ENCODE results near the gene TMTC2. TPM values are rescaled to one million over a fixed set of nuclear protein-coding genes. Genes with fewer than 3 reads are reported as not detected.

Gene TMTC2
- polyA plus RNA-seq, 1 donor = 12.1 TPM

GRCh38 chr12:83036847-83037246 lies 350.1 kb downstream of the TMTC2 start:
- no peaks in the 10 kb centered on the region for H3K4me1 ChIP-seq (ENCODE audit: control insufficient read depth, insufficient read depth, low read length)
- H3K36me3 ChIP-seq (ENCODE audit: control insufficient read depth, insufficient read depth, low read length) = no peaks in the 10 kb centered on the region
- no CpG with 5 or more reads among the region's 1 CpG for WGBS (ENCODE audit: insufficient coverage, low lambda C conversion rate)
- no peaks in the 10 kb centered on the region for H3K27me3 ChIP-seq (ENCODE audit: control insufficient read depth, insufficient read depth, low read length)
- DNase-seq = no peak
- H3K9me3 ChIP-seq (ENCODE audit: control insufficient read depth, low read depth, low read length) = no peaks in the 10 kb centered on the region
- H3K4me3 ChIP-seq (ENCODE audit: low read length) = no peak overlapping the region
- no peak overlapping the region for H3K27ac ChIP-seq (ENCODE audit: low read length)

- no peak for DNase-seq
- no peaks in the 10 kb centered on the region for H3K36me3 ChIP-seq (ENCODE audit: control insufficient read depth, insufficient read depth, low read length)
Observed at GRCh38 chr12:83039413-83039812, 352.7 kb downstream of the TMTC2 start.

GRCh38 chr12:83040339-83040738 lies 353.6 kb downstream of the TMTC2 start:
- DNase-seq = no peak
- Histone ChIP-seq H3K9me3 (ENCODE audit: control insufficient read depth, low read depth, low read length) (no peaks in the 10 kb centered on the region), H3K36me3 (ENCODE audit: control insufficient read depth, insufficient read depth, low read length) (no peaks in the 10 kb centered on the region), H3K4me3 (ENCODE audit: low read length) (no peak overlapping the region), H3K27me3 (ENCODE audit: control insufficient read depth, insufficient read depth, low read length) (no peaks in the 10 kb centered on the region), H3K27ac (ENCODE audit: low read length) (no peak overlapping the region), H3K4me1 (ENCODE audit: control insufficient read depth, insufficient read depth, low read length) (no peaks in the 10 kb centered on the region)
- 80% methylated on average over 1 of the region's 4 CpGs for WGBS (ENCODE audit: insufficient coverage, low lambda C conversion rate)

More at GRCh38 chr12:83039413-83039812, 352.7 kb downstream of the TMTC2 start:
- Histone ChIP-seq H3K4me1 (ENCODE audit: control insufficient read depth, insufficient read depth, low read length) (no peaks in the 10 kb centered on the region), H3K9me3 (ENCODE audit: control insufficient read depth, low read depth, low read length) (no peaks in the 10 kb centered on the region), H3K27me3 (ENCODE audit: control insufficient read depth, insufficient read depth, low read length) (no peaks in the 10 kb centered on the region), H3K4me3 (ENCODE audit: low read length) (no peak overlapping the region), H3K27ac (ENCODE audit: low read length) (no peak overlapping the region)
- no CpG with 5 or more reads among the region's 2 CpGs for WGBS (ENCODE audit: insufficient coverage, low lambda C conversion rate)

GRCh38 chr12:83040991-83041390 lies 354.3 kb downstream of the TMTC2 start:
- H3K27ac ChIP-seq (ENCODE audit: low read length) = no peak overlapping the region
- H3K4me1 ChIP-seq (ENCODE audit: control insufficient read depth, insufficient read depth, low read length) = no peaks in the 10 kb centered on the region
- no peak for DNase-seq
- H3K36me3 ChIP-seq (ENCODE audit: control insufficient read depth, insufficient read depth, low read length) = no peaks in the 10 kb centered on the region
- H3K4me3 ChIP-seq (ENCODE audit: low read length) = no peak overlapping the region
- no peaks in the 10 kb centered on the region for H3K27me3 ChIP-seq (ENCODE audit: control insufficient read depth, insufficient read depth, low read length)
- no CpG with 5 or more reads among the region's 2 CpGs for WGBS (ENCODE audit: insufficient coverage, low lambda C conversion rate)
- no peaks in the 10 kb centered on the region for H3K9me3 ChIP-seq (ENCODE audit: control insufficient read depth, low read depth, low read length)

- DNase-seq = no peak
- H3K36me3 ChIP-seq (ENCODE audit: control insufficient read depth, insufficient read depth, low read length) = no peaks in the 10 kb centered on the region
- H3K27me3 ChIP-seq (ENCODE audit: control insufficient read depth, insufficient read depth, low read length) = no peaks in the 10 kb centered on the region
- WGBS (ENCODE audit: insufficient coverage, low lambda C conversion rate) = 83% methylated on average over 2 of the region's 9 CpGs
- no peak overlapping the region for H3K27ac ChIP-seq (ENCODE audit: low read length)
- H3K4me3 ChIP-seq (ENCODE audit: low read length) = no peak overlapping the region
- no peaks in the 10 kb centered on the region for H3K4me1 ChIP-seq (ENCODE audit: control insufficient read depth, insufficient read depth, low read length)
- no peaks in the 10 kb centered on the region for H3K9me3 ChIP-seq (ENCODE audit: control insufficient read depth, low read depth, low read length)
Observed at GRCh38 chr12:83042441-83043200, 355.9 kb downstream of the TMTC2 start.

GRCh38 chr12:83044736-83045135 lies 358.0 kb downstream of the TMTC2 start:
- Histone ChIP-seq H3K36me3 (ENCODE audit: control insufficient read depth, insufficient read depth, low read length) (no peaks in the 10 kb centered on the region), H3K9me3 (ENCODE audit: control insufficient read depth, low read depth, low read length) (no peaks in the 10 kb centered on the region), H3K27me3 (ENCODE audit: control insufficient read depth, insufficient read depth, low read length) (no peaks in the 10 kb centered on the region), H3K4me1 (ENCODE audit: control insufficient read depth, insufficient read depth, low read length) (no peaks in the 10 kb centered on the region), H3K4me3 (ENCODE audit: low read length) (no peak overlapping the region), H3K27ac (ENCODE audit: low read length) (no peak overlapping the region)
- DNase-seq = no peak
- 100% methylated on average over 1 of the region's 1 CpG for WGBS (ENCODE audit: insufficient coverage, low lambda C conversion rate)

- Histone ChIP-seq H3K27ac (ENCODE audit: low read length) (no peak overlapping the region), H3K9me3 (ENCODE audit: control insufficient read depth, low read depth, low read length) (no peaks in the 10 kb centered on the region), H3K27me3 (ENCODE audit: control insufficient read depth, insufficient read depth, low read length) (no peaks in the 10 kb centered on the region), H3K4me1 (ENCODE audit: control insufficient read depth, insufficient read depth, low read length) (no peaks in the 10 kb centered on the region), H3K4me3 (ENCODE audit: low read length) (no peak overlapping the region), H3K36me3 (ENCODE audit: control insufficient read depth, insufficient read depth, low read length) (no peaks in the 10 kb centered on the region)
- DNase-seq = no peak
- 80% methylated on average over 1 of the region's 5 CpGs for WGBS (ENCODE audit: insufficient coverage, low lambda C conversion rate)
Observed at GRCh38 chr12:83046019-83046418, 359.3 kb downstream of the TMTC2 start.

DNA sequence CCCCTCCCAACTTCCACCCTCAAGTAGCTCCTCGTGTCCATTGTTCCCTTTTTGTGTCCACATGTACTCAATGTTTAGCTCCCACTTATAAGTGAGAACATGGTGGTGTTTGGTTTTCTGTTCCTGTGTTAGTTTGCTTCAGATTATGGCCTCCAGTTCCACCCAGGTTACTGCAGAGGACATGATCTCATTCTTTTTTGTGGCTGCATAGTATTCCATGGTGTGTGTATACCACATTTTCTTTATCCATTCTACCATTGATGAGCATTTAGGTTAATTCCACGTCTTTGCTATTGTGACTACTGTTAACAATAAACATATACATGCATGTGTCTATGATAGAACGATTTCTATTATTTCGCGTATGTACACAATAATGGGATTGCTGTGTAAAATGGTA lies 362.6 kb downstream of the TMTC2 start:
- Histone ChIP-seq H3K27me3 (ENCODE audit: control insufficient read depth, insufficient read depth, low read length) (no peaks in the 10 kb centered on the region), H3K9me3 (ENCODE audit: control insufficient read depth, low read depth, low read length) (no peaks in the 10 kb centered on the region), H3K27ac (ENCODE audit: low read length) (no peak overlapping the region), H3K36me3 (ENCODE audit: control insufficient read depth, insufficient read depth, low read length) (no peaks in the 10 kb centered on the region), H3K4me1 (ENCODE audit: control insufficient read depth, insufficient read depth, low read length) (no peaks in the 10 kb centered on the region), H3K4me3 (ENCODE audit: low read length) (no peak overlapping the region)
- 96% methylated on average over 5 of the region's 5 CpGs for WGBS (ENCODE audit: insufficient coverage, low lambda C conversion rate)
- no peak for DNase-seq

DNA sequence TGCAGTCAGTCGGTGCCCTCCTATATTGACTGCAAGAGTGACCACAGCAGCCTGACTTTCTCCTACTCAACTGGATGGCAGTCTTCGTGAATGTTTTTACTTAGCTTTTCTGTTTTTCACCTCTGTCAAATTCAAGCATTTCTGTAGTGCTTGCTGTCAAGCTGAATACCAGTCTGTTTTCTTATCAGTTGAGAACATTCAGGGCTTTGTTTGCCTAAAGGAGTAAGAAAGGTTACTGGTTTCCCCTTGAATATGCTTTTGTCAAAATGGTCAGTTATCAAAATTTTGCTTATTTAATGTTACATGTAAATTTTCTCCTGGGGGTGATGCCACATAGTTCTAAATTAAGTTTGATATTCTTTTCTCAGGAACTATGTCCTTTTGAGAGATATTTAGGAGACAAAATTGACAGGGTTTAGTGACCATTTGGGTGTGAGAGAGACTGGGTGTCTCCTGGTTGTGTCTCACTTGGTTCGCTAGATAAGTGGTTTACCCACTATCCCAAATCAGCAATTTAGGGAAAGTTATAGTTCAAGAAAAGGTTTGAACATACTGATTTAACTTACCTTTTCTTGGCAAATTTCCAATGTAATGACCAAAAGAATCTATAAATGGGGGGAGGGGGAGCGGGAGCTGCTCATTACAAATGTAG lies 366.3 kb downstream of the TMTC2 start:
- H3K4me3 ChIP-seq (ENCODE audit: low read length) = no peak overlapping the region
- no peaks in the 10 kb centered on the region for H3K4me1 ChIP-seq (ENCODE audit: control insufficient read depth, insufficient read depth, low read length)
- H3K36me3 ChIP-seq (ENCODE audit: control insufficient read depth, insufficient read depth, low read length) = no peaks in the 10 kb centered on the region
- H3K27ac ChIP-seq (ENCODE audit: low read length) = no peak overlapping the region
- no peak for DNase-seq
- H3K27me3 ChIP-seq (ENCODE audit: control insufficient read depth, insufficient read depth, low read length) = no peaks in the 10 kb centered on the region
- 100% methylated on average over 1 of the region's 4 CpGs for WGBS (ENCODE audit: insufficient coverage, low lambda C conversion rate)
- H3K9me3 ChIP-seq (ENCODE audit: control insufficient read depth, low read depth, low read length) = no peaks in the 10 kb centered on the region

- no peak for DNase-seq
- WGBS (ENCODE audit: insufficient coverage, low lambda C conversion rate) = 100% methylated on average over 1 of the region's 1 CpG
- Histone ChIP-seq H3K27me3 (ENCODE audit: control insufficient read depth, insufficient read depth, low read length) (no peaks in the 10 kb centered on the region), H3K4me3 (ENCODE audit: low read length) (no peak overlapping the region), H3K9me3 (ENCODE audit: control insufficient read depth, low read depth, low read length) (no peaks in the 10 kb centered on the region), H3K4me1 (ENCODE audit: control insufficient read depth, insufficient read depth, low read length) (no peaks in the 10 kb centered on the region), H3K36me3 (ENCODE audit: control insufficient read depth, insufficient read depth, low read length) (no peaks in the 10 kb centered on the region), H3K27ac (ENCODE audit: low read length) (no peak overlapping the region)
Observed at GRCh38 chr12:83057436-83057835, 370.7 kb downstream of the TMTC2 start.

- Histone ChIP-seq H3K36me3 (ENCODE audit: control insufficient read depth, insufficient read depth, low read length) (no peaks in the 10 kb centered on the region), H3K27me3 (ENCODE audit: control insufficient read depth, insufficient read depth, low read length) (no peaks in the 10 kb centered on the region), H3K27ac (ENCODE audit: low read length) (no peak overlapping the region), H3K4me3 (ENCODE audit: low read length) (no peak overlapping the region), H3K9me3 (ENCODE audit: control insufficient read depth, low read depth, low read length) (no peaks in the 10 kb centered on the region), H3K4me1 (ENCODE audit: control insufficient read depth, insufficient read depth, low read length) (no peaks in the 10 kb centered on the region)
- WGBS (ENCODE audit: insufficient coverage, low lambda C conversion rate) = 93% methylated on average over 2 of the region's 6 CpGs
- no peak for DNase-seq
Observed at GRCh38 chr12:83059107-83059506, 372.4 kb downstream of the TMTC2 start.

All from large intestine (tissue), 3 donors.